Activated CD8-positive, alpha-beta memory T cell treated with anti-CD3 and anti-CD28 coated beads for 24 hours (primary cell): Measurements from ENCODE around the gene TMPRSS4.

Experiments
- DNase-seq: peaks from one replicate; pipeline ENCODE4 v3.0.0-alpha.2; 2020

The TMPRSS4 gene

DNA sequence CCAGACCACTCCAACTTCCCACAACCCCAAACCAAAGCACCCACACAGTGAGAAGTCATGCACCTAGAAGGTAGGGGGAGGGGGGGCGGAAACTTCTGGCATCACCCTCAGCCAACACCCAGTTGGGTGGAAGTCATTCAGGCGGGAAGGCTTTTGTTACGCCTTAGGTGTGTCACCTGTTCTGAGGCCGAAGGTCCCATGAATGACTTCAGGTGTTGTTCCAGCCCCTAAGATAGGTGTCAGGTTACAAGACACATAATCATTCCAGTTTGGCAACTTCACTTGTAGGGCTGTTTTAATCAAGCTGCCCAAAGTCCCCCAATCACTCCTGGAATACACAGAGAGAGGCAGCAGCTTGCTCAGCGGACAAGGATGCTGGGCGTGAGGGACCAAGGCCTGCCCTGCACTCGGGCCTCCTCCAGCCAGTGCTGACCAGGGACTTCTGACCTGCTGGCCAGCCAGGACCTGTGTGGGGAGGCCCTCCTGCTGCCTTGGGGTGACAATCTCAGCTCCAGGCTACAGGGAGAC lies at the start of gene TMPRSS4:
TSS of gene TMPRSS4 (plus strand) at position 325 of the 528 bp plus-strand sequence. CDS start 225 bp downstream, outside the sequence.
- DNase-seq, result no peak

- DNase-seq, result no peak
Measured at GRCh38 chr11:118027694-118028093, 49.2 kb upstream of the TMPRSS4 start.

DNA sequence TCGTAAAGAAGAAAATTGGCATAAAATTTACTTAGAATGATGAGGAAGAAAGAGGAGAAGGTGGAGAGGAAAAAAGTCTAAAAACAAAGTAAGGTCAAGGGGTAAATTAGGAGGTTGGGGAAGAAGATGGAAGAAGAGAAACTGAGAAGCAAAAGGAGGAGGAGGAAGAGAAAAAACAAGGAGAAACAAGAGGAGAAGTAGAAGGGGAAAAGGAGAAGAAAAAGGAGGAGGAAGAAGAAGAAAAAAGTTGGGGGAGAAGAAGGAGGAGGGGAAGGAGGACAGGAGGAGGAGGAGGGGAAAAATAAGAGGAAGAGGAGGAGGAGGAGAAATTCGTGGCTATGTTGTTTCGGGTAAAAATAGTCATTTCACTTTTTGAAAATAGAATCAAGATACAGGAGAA lies 48.3 kb upstream of the TMPRSS4 start:
- DNase-seq, result no peak

GRCh38 chr11:118033443-118033842 lies 43.4 kb upstream of the TMPRSS4 start:
- no peak for DNase-seq

DNA sequence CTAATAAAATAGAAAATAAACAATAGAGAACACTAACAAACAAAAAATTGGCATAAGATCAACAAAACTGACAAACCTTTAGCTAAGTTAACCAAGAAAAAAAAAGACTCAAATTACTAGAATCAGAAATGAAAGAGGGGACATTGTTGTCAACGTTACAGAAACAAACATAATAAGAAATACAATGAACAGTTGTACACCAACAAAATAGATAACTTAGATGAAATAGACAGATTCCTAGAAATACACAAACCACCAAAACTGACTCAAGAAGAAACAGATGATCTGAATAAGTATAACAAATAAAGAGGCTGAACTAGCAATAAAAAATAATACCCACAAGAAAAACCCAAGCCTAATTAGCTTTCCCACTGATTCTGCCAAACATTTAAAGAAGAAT lies 34.7 kb upstream of the TMPRSS4 start:
- DNase-seq, result no peak

DNA sequence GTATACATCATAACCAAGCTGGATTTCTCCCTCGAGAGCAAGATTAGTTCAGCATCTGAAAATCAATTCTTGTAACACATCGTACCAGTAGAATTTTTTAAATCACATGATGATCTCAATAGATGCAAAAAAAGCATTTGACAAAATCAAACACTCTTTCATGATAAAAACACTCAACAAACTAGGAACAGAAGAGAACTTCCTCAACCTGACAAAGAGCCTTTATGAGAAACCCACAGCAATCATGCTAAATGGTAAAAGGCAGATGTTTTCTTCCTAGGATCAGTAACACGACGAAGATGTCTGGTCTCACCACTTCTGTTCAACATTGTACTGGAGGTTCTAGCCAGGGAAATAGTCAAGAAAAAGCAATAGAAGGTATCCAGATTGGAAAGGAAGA lies 34.1 kb upstream of the TMPRSS4 start:
- no peak for DNase-seq

- DNase-seq, result no peak
Measured at GRCh38 chr11:118045191-118045590, 31.7 kb upstream of the TMPRSS4 start.

- peak; percentile 62 for DNase-seq
Measured at GRCh38 chr11:118046051-118046963, 30.6 kb upstream of the TMPRSS4 start.

- peak; percentile 57 for DNase-seq
Measured at GRCh38 chr11:118046964-118047700, 29.7 kb upstream of the TMPRSS4 start.

GRCh38 chr11:118047749-118048148 lies 29.1 kb upstream of the TMPRSS4 start:
- peak; percentile 55 for DNase-seq

DNA sequence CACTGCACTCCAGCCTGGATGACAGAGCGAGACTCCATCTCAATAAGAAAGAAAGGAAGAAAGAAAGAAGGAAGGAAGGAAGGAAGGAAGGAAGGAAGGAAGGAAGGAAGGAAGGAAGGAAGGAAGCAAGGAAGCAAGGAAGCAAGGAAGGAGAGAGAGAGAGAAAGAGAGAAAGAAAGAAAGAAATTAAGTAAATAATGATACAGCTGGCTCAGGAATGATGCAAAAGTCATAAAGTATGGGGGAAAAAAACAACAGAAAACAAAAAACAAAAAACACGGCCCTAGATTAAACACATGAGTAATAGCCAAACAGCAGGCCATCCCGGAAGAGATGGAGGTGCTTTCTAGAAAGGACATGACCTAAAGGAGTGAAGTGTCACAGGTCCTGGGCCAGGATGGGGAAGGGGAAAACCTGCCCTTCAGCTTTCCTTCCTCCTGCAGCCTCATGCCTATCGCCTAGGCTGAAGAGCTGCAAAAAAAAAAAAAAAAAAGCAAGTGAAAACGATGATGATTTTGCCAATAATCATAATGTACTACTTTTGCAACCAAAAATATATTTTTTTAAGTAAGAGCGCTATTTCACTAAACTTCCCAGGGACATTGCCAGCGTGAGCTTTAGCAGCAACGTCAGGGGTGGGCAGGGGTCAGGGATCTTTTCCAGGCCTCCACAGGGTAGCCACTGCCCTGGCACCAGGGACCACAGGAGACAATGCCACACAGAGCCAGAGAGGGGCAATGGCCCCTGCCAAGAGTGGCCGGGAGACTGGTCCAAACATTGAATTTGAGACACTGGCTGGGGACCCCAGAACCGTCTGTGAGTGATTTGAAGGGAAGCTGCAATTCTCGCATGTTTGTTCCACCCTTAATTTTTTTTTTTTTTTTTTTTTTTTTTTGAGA lies 28.2 kb upstream of the TMPRSS4 start:
- peak; percentile 53 for DNase-seq

DNA sequence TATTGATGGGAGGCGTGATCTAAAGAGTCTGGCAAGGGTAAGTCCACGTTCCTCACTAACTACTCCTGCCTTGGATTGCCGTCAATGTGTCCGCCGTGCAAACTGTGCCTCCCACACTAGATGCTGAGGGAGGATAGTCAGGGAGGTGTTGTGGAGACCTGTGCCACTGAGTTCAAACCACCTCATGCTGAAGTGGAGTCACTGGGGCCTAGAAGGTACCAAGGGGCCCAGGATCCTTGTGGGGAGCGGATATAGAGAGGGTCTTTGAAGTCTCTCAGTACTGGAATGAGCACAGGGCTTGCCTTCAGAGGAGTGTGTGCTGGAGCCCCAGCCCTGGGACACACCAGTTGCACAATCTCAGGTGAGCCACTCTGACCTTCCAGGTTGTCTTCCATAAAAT lies 27.1 kb upstream of the TMPRSS4 start:
- no peak for DNase-seq

DNA sequence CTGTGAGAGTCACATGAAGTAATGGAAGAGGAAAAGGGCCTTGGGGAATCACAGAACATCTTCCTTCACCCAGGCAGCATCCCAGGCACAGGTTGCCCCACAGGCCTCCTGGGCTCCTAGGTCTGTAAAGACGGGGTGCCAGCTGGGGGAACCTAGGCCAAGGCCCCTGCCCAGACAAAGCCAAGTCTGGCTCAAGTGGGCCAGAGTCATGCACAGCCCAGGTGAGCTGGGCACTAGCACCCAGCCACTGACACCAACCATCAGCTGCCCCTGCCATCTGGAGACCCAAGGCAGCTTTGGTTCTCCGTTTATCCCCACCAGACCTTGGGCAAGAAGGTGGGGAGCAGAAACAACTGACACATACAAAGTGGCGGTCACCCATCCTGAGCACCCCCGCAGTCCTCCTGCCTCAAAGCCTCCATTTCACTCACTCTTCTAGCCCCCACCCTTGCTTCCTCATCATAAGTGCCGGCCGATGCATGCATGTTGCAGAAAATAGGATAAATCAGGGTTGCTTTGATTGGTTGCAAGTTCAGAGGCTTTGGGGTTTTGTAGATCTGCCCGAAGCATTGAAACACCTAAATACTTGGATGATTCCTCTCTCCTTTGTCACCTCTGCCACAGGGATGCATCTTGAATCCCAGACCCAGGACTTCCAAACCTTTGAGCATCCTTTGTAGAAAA lies 26.5 kb upstream of the TMPRSS4 start:
- peak; percentile 57 for DNase-seq

- DNase-seq, result no peak
Measured at GRCh38 chr11:118051136-118051610, 25.7 kb upstream of the TMPRSS4 start.

DNA sequence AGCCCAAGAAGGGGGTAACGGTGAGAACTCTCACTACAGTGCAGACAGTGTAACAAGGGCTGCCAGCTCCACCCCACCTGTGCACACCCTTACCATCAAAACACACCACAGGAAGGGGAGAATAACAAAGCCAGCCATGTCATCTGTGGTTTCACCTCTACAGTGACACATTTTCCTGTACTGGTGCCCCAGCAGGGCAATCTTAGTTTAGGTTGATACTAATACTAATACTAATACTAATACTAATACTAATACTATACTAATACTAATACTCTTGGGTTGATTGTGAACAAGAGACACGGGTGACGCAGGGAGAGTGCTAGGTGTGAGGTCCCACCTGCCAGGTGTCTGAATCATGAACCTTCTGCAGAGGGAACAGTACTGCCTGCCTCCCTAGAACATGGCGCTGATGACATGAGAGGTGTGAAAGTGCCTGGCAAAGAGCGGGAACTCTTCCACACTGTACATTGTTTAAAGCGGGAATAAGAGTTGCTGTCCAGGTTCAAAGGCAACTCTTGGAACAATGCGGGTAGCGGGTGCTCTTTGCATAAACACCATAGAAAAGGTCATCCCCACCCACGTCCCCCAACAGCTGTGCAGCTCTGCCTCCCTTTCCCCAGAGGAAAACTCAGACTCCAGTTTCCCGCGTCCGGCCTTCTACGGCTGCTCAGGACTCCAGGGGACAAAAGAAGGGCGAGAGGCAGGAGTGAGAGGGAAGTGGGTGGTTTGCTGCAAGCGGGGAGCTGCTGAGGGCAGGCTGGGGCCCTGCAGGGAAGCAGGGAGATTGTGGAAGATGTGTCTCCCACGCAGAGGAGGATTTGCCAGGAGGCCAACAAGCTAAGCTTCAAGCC lies 25.0 kb upstream of the TMPRSS4 start:
- peak; percentile 77 for DNase-seq

DNA sequence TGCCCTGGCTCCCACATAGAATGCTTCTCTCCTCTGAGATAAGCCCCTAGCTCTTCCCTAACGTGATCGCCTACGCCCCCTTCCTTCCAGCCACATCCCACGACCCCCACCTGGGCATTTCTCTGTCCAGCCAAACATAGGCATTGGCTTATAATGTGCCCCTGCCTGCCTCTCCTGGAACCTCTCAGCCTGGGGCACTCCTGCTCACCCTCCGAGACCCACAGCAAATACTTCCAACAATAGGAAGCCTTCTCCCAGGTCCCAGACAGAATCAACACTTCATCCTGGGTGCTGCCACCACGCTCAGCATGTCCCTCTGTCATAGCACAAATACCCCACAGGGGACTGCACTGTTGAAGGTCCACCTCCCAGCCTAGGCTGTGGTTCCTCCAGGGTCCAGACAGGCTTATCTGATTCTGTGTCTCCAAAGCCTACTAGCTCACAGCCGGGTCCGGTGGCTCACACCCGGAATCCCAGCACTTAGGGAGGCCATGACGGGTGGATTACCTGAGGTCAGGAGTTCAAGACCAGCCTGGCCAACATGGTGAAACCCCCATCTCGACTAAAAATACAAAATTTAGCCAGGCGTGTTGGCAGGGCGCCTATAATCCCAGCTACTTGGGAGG lies 24.2 kb upstream of the TMPRSS4 start:
- peak; percentile 70 for DNase-seq

- DNase-seq, result no peak
Measured at GRCh38 chr11:118054712-118055640, 21.9 kb upstream of the TMPRSS4 start.

GRCh38 chr11:118055966-118056365 lies 20.9 kb upstream of the TMPRSS4 start:
- DNase-seq, result no peak

- DNase-seq, result no peak
Measured at GRCh38 chr11:118056806-118057205, 20.1 kb upstream of the TMPRSS4 start.
